Kidney epithelial cell (primary cell): ENCODE measurements around the gene EXO1. TPM values are rescaled to one million over a fixed set of nuclear protein-coding genes. Genes with fewer than 3 reads are reported as not detected.
"Not testable (repeated sequence)": the region's sequence is repeated elsewhere in the genome, so short reads cannot be mapped to it uniquely, and the experiment has no call there.

Source experiments
- DNase-seq: peaks from one replicate; pipeline ENCODE4 v3.0.0-alpha.2; 2010; ENCODE audit warnings: low read depth
- H3K27me3 ChIP-seq: 2 replicates; pipeline ENCODE4 v1.6.0; 2011; ENCODE audit warnings: low read length; ENCODE audit not compliant: control insufficient read depth, insufficient read depth
- H3K36me3 ChIP-seq: 2 replicates; pipeline ENCODE4 v1.5.1; 2011; ENCODE audit warnings: low read length; ENCODE audit not compliant: control insufficient read depth, insufficient read depth
- H3K4me3 ChIP-seq: 2 replicates; pipeline ENCODE4 v1.5.1; 2011; ENCODE audit warnings: low read depth, mild to moderate bottlenecking, control low read depth, low read length
- total RNA-seq: library from RNA; depleted of rRNA; stranded (reverse); fragments of >200 nt; gene quantifications from 2 replicates; pipeline ENCODE4 v1.2.3, GENCODE V29; 2015
- TF ChIP-seq, protein P1 (sequence below): IDR thresholded peaks from 2 replicates; pipeline ENCODE4 v1.5.1; 2011; ENCODE audit warnings: mild to moderate bottlenecking, moderate library complexity, low read length, control low read depth, inconsistent platforms; ENCODE audit not compliant: insufficient read depth, poor library complexity, severe bottlenecking

The EXO1 gene
- total RNA-seq, 1 donor from 2014 or later: 4.4 TPM

GRCh38 chr1:241821363-241821762 is 26.6 kb upstream of the EXO1 start:
- no peak overlapping the region for H3K4me3 ChIP-seq
- TF ChIP-seq, protein P1, sequence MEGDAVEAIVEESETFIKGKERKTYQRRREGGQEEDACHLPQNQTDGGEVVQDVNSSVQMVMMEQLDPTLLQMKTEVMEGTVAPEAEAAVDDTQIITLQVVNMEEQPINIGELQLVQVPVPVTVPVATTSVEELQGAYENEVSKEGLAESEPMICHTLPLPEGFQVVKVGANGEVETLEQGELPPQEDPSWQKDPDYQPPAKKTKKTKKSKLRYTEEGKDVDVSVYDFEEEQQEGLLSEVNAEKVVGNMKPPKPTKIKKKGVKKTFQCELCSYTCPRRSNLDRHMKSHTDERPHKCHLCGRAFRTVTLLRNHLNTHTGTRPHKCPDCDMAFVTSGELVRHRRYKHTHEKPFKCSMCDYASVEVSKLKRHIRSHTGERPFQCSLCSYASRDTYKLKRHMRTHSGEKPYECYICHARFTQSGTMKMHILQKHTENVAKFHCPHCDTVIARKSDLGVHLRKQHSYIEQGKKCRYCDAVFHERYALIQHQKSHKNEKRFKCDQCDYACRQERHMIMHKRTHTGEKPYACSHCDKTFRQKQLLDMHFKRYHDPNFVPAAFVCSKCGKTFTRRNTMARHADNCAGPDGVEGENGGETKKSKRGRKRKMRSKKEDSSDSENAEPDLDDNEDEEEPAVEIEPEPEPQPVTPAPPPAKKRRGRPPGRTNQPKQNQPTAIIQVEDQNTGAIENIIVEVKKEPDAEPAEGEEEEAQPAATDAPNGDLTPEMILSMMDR: no peak
- no peaks in the 10 kb centered on the region for H3K36me3 ChIP-seq
- DNase-seq: no peak
- H3K27me3 ChIP-seq: no peaks in the 10 kb centered on the region

GRCh38 chr1:241822846-241823245 is 25.2 kb upstream of the EXO1 start:
- Histone ChIP-seq H3K27me3 (no peaks in the 10 kb centered on the region), H3K36me3 (no peaks in the 10 kb centered on the region), H3K4me3 (no peak overlapping the region)
- TF ChIP-seq, protein P1: no peak
- no peak for DNase-seq

- Histone ChIP-seq H3K27me3 (no peaks in the 10 kb centered on the region), H3K4me3 (no peak overlapping the region), H3K36me3 (no peaks in the 10 kb centered on the region)
- no peak for DNase-seq
- TF ChIP-seq, protein P1: no peak
Observed at GRCh38 chr1:241823925-241824324, 24.1 kb upstream of the EXO1 start.

GRCh38 chr1:241825581-241825980 is 22.4 kb upstream of the EXO1 start:
- no peak overlapping the region for H3K4me3 ChIP-seq

GRCh38 chr1:241826613-241827012 is 21.4 kb upstream of the EXO1 start:
- not testable (repeated sequence) for DNase-seq, H3K36me3 ChIP-seq, H3K27me3 ChIP-seq, H3K4me3 ChIP-seq

More at GRCh38 chr1:241825581-241825980, 22.4 kb upstream of the EXO1 start:
- no peak for DNase-seq
- Histone ChIP-seq H3K27me3 (no peaks in the 10 kb centered on the region), H3K36me3 (no peaks in the 10 kb centered on the region)
- TF ChIP-seq, protein P1: no peak

DNA sequence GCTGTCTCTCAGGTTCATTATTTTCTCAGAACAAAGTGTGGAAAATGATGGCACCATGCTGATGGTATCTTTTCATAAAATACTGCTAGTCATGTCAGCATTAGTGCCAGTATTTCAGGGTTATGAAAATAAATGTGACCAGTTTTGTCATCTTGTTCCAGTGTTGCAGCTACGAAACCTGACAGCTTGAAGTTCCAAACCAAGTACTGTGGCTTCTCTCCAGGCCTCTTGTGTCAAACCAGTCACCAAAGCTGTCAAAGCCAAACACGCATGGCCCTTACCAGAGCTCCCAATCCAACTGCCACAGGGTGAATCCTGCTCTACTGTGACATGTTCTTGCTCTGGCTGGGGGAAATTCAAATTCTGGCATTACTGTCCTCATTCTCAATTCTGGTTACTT is 20.7 kb upstream of the EXO1 start:
- H3K4me3 ChIP-seq: no peak overlapping the region
- TF ChIP-seq, protein P1: no peak
- DNase-seq: no peak

More for the DNA sequence above, 20.7 kb upstream of the EXO1 start:
- Histone ChIP-seq H3K36me3 (no peaks in the 10 kb centered on the region), H3K27me3 (no peaks in the 10 kb centered on the region)
